ENCODE data around the gene COMT. TPM values are rescaled to one million over a fixed set of nuclear protein-coding genes. Genes with fewer than 3 reads are reported as not detected.
A peak's percentile ranks its signal among the peaks of the same experiment; 100 is the strongest.

COMT gene
- total and polyA plus RNA-seq, 2 of the 4 experiments (the other 2 are of a cell fraction): 202 to 347 TPM

- H3K36me3 ChIP-seq (ENCODE audit: control insufficient read depth, insufficient read depth, low read length): peaks cover 56% of the 10 kb centered on the region
- H4K5ac ChIP-seq (ENCODE audit: low read depth, low read length): no peak overlapping the region
- no peak overlapping the region for H3K14ac ChIP-seq (replicated peaks; ENCODE audit: low read depth, low read length)
- no peak overlapping the region for H2BK5ac ChIP-seq (ENCODE audit: low read depth, low read length, poor library complexity, severe bottlenecking)
- no peak overlapping the region for H2BK20ac ChIP-seq (ENCODE audit: low read depth, low read length)
- H3K4ac ChIP-seq (ENCODE audit: low read depth, low read length): 0 out of 2 replicates have a peak overlapping the region, but pooled peaks have one; percentile 4
- H3K27ac ChIP-seq (ENCODE audit: insufficient read depth, low read length): no peak overlapping the region
- no peak overlapping the region for H2BK15ac ChIP-seq (ENCODE audit: low read depth, low read length)
- BruUV-seq (replicated peaks): no TSS peak
- no peak overlapping the region for H4K8ac ChIP-seq (ENCODE audit: low read depth in 2 of 2, low read length in 2 of 2)
- peak overlapping the region; percentile 82 for H2AFZ ChIP-seq (replicated peaks; ENCODE audit: low read length, poor library complexity)
- H2AK5ac ChIP-seq (ENCODE audit: low read depth, low read length): peak overlapping the region; percentile 86
- no peaks in the 10 kb centered on the region for H3K9me1 ChIP-seq (ENCODE audit: insufficient read depth, low read length)
- H3K4me2 ChIP-seq (ENCODE audit: low read depth, low read length): no peak overlapping the region
- POLR2A ChIA-PET (ENCODE audit: unreplicated experiment): no interaction called here
- no peaks in the 10 kb centered on the region; a peak in 1 of 4 replicates for H3K79me1 ChIP-seq (ENCODE audit: low read depth in 1 of 2, low read length in 2 of 2)
- H2AK9ac ChIP-seq (replicated peaks; ENCODE audit: low read depth, low read length, poor library complexity): peak overlapping the region; percentile 84
- H3K56ac ChIP-seq (ENCODE audit: extremely low read depth, insufficient read depth, low read length): no peak overlapping the region
- intact Hi-C loops (cut with micrococcal nuclease) (loop anchor here (1.0 kb wide), 1 partner anchor 43 kb away; no protein-coding TSS in a partner anchor), in situ Hi-C loops (cut with MboI; ENCODE audit: low sequenced_read_pairs) (loop anchor here (5.0 kb wide), 1 partner anchor 42 kb away; no protein-coding TSS in a partner anchor), dilution Hi-C loops (cut with HindIII; ENCODE audit: low sequenced_read_pairs, unreplicated experiment) (no loop called here)
- 96% methylated on average over 5 of the region's 25 CpGs; no CpG with 5 or more reads in 1 of the 2 experiments for WGBS, 2 experiments (ENCODE audit: extremely low coverage in 2 of 2, insufficient read length in 1 of 2)
- DNase-seq: peak; percentile 51
- no peaks in the 10 kb centered on the region for H3K27me3 ChIP-seq (ENCODE audit: control insufficient read depth, insufficient read depth, low read length)
- H3K4me3 ChIP-seq (ENCODE audit: insufficient read depth, low read depth, low read length): no peak overlapping the region
- peak; percentile 83 for ATAC-seq (ENCODE audit: low read depth)
- no peak overlapping the region for H3K9ac ChIP-seq (ENCODE audit: low read depth, low read length)
- H3K9me3 ChIP-seq (ENCODE audit: control insufficient read depth, insufficient read depth, low read length): no peaks in the 10 kb centered on the region
- H4K20me1 ChIP-seq (ENCODE audit: insufficient read depth, low read length): peaks cover 23% of the 10 kb centered on the region
- no peak overlapping the region for H2BK120ac ChIP-seq (ENCODE audit: low read depth, low read length)
- CTCF ChIA-PET: interaction anchor here (0.6 to 2.0 kb wide), 3 partner anchors 43 to 883 kb away, joined by 3 to 8 read pairs (median 3); no protein-coding TSS in a partner anchor
- no peak overlapping the region for H3K18ac ChIP-seq (ENCODE audit: low read depth, low read length)
- H3K4me1 ChIP-seq (ENCODE audit: control insufficient read depth, insufficient read depth, low read length): 0 out of 2 replicates have a peak, but pooled peaks cover 1% of the 10 kb centered on the region
- no peak overlapping the region for H4K91ac ChIP-seq (ENCODE audit: insufficient read depth, low read depth, low read length)
- no peak overlapping the region for H3K23ac ChIP-seq (ENCODE audit: low read depth, low read length)
- TF ChIP-seq MXI1 (IDR thresholded peaks at IDR 0.05; ENCODE audit: borderline replicate concordance, low read depth, low read length): no peak
- TF ChIP-seq ELK1 (IDR thresholded peaks at IDR 0.05; ENCODE audit: borderline replicate concordance, low read depth, low read length): no peak
- TF ChIP-seq NFE2L2 (IDR thresholded peaks at IDR 0.05; ENCODE audit: low read depth, low read length): no peak
- TF ChIP-seq MAZ (IDR thresholded peaks at IDR 0.05; ENCODE audit: borderline replicate concordance, low read depth, low read length): no peak
- no peak for TF ChIP-seq RCOR1 (IDR thresholded peaks at IDR 0.05; ENCODE audit: insufficient replicate concordance, low read length)
- TF ChIP-seq RAD21 (IDR thresholded peaks at IDR 0.05; ENCODE audit: low read length): peak; percentile 88
- no peak for TF ChIP-seq BHLHE40 (IDR thresholded peaks at IDR 0.05; ENCODE audit: low read depth, low read length)
- TF ChIP-seq FOS (IDR thresholded peaks at IDR 0.05; ENCODE audit: low read depth, low read length): no peak
- TF ChIP-seq MAFK (IDR thresholded peaks at IDR 0.05; ENCODE audit: low read depth, low read length): no peak
- peak; percentile 85 for TF ChIP-seq SMC3 (IDR thresholded peaks at IDR 0.05; ENCODE audit: low read depth, low read length)
- TF ChIP-seq, protein P1, sequence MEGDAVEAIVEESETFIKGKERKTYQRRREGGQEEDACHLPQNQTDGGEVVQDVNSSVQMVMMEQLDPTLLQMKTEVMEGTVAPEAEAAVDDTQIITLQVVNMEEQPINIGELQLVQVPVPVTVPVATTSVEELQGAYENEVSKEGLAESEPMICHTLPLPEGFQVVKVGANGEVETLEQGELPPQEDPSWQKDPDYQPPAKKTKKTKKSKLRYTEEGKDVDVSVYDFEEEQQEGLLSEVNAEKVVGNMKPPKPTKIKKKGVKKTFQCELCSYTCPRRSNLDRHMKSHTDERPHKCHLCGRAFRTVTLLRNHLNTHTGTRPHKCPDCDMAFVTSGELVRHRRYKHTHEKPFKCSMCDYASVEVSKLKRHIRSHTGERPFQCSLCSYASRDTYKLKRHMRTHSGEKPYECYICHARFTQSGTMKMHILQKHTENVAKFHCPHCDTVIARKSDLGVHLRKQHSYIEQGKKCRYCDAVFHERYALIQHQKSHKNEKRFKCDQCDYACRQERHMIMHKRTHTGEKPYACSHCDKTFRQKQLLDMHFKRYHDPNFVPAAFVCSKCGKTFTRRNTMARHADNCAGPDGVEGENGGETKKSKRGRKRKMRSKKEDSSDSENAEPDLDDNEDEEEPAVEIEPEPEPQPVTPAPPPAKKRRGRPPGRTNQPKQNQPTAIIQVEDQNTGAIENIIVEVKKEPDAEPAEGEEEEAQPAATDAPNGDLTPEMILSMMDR (conservative IDR thresholded peaks at IDR 0.05; ENCODE audit: low read depth, low read length): peak; percentile 83
- no peak for TF ChIP-seq POLR2A (IDR thresholded peaks at IDR 0.05; ENCODE audit: low read depth, low read length)
- no peak for TF ChIP-seq CEBPB (IDR thresholded peaks at IDR 0.05; ENCODE audit: low read depth, low read length)
- no peak for TF ChIP-seq USF2 (IDR thresholded peaks at IDR 0.05; ENCODE audit: low read depth, low read length)
Measured at GRCh38 chr22:19970479-19971275, 29.1 kb downstream of the COMT start.
